Astrocyte of the cerebellum (primary cell): ENCODE measurements around the gene GP2.

Source experiments
- DNase-seq: peaks from one replicate; pipeline ENCODE4 v3.0.0-alpha.2; 2011; ENCODE audit warnings: low read depth
- H3K4me3 ChIP-seq: 2 replicates; pipeline ENCODE4 v1.5.1; 2011; ENCODE audit warnings: mild to moderate bottlenecking, low read depth, low read length, moderate library complexity
- CTCF ChIP-seq: IDR thresholded peaks from 2 replicates; pipeline ENCODE4 v1.5.1; 2012; ENCODE audit warnings: low read length, low read depth, moderate library complexity, mild to moderate bottlenecking; ENCODE audit errors: missing control alignments
- in situ Hi-C: cut with HindIII; loops from 2 replicates; pipeline ENCODE4 v1.10.0; 2017; ENCODE audit warnings: low sequenced_read_pairs

Gene GP2

GRCh38 chr16:20344611-20345010 lies 17.3 kb upstream of the GP2 start:
- H3K4me3 ChIP-seq, result no peak overlapping the region
- TF ChIP-seq CTCF, result no peak
- DNase-seq, result no peak
- in situ Hi-C loops, result no loop called here

- no peak for TF ChIP-seq CTCF
- in situ Hi-C loops, result no loop called here
- no peak for DNase-seq
- H3K4me3 ChIP-seq, result no peak overlapping the region
Observed at GRCh38 chr16:20339744-20340143, 12.4 kb upstream of the GP2 start.

DNA sequence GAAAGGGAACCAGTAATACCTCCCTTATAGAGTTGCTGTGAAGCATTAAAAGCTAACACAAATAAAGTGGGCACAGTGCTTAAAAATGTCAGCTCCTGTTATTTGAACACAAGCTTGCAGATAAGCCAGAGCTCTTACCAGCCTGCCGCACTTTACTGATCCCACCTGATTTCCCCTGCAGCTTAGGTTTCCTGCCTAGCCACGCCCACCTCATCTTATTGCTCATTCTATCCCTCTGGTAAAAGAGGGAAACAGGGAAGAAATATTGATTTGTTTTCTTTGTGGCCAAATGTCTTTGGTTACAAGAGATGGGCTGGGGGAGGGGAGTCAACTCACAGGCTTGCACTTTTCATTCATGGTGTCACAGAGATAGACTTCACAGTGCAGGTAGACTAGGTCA lies 9.6 kb upstream of the GP2 start:
- TF ChIP-seq CTCF, result no peak
- in situ Hi-C loops, result no loop called here

GRCh38 chr16:20334396-20334795 lies 7.1 kb upstream of the GP2 start:
- no peak for DNase-seq
- TF ChIP-seq CTCF, result no peak
- no peak overlapping the region for H3K4me3 ChIP-seq
- in situ Hi-C loops, result no loop called here

More for the DNA sequence above, 9.6 kb upstream of the GP2 start:
- H3K4me3 ChIP-seq, result no peak overlapping the region
- DNase-seq, result no peak

DNA sequence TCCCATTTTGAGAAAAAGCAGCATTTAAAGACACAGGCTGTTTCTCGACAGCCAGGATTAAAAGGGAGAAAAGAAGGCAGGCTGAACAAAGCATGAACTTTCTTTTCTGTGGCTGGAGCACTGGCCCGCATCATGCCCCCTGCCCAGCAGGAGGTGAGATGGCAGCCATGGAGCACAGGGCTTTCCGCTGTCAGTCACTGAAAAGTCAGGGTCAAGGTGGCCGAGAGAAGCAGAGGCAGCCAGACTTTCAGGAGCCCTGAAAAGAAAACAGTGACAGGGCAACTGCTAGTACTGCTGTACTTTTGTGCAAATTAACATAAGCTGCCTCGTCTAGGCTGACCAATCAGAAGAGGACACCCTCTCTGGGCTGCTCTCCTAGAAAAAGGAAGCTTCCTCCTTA lies 5.8 kb upstream of the GP2 start:
- no peak for DNase-seq
- in situ Hi-C loops, result no loop called here
- no peak for TF ChIP-seq CTCF
- H3K4me3 ChIP-seq, result no peak overlapping the region

DNA sequence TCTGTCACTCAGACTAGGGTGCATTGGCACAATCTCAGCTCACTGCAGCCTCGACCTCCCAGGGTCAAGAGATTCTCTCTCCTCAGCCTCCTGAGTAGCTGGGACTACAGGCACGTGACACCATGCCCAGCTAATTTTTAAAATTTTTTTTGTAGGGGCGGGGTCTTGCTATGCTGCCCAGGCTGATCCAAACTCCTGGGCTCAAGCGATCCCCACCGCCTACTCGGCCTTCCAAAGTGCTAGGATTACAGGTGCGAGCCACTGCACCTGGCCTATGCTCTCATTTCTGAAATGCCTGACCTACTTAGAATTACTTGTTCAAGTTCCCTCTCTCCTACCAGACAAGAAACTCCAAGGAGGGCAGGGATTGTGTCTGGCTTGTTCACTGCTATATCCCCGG lies 5.1 kb upstream of the GP2 start:
- in situ Hi-C loops, result no loop called here
- no peak for DNase-seq
- no peak overlapping the region for H3K4me3 ChIP-seq
- TF ChIP-seq CTCF, result no peak

DNA sequence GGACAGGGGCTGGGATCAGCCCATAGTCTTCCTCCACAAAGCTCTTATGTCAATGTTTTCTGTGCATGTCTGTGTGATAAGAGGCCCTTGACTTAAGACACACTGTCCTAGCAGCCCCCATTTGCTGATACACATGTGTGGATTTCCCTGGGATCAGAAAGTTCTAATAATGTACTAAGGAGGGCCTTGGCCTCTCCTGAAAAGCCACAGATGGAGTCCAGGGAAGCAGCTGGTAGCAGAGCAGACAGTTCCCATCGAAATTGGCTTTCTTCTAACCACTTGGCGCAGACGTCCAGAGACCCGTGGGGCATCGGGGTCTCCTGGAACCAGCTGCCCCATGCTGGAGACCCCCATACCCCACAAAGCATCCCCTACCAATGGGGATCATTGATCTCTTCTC lies 4.3 kb upstream of the GP2 start:
- DNase-seq, result no peak
- TF ChIP-seq CTCF, result no peak
- in situ Hi-C loops, result no loop called here
- no peak overlapping the region for H3K4me3 ChIP-seq
